K562 (cell line): ENCODE data around the gene GRIN1. TPM values are rescaled to one million over a fixed set of nuclear protein-coding genes. Genes with fewer than 3 reads are reported as not detected.

Experiments
- ARID3A ChIP-seq: IDR thresholded peaks from 2 replicates; pipeline ENCODE4 v1.6.1; 2012; ENCODE audit warnings: low read depth, low read length, improper control_type of control experiment, borderline replicate concordance
- ARID3B ChIP-seq: fragments of 250-450 bp; sonication (Bioruptor Pico); IDR thresholded peaks from 2 replicates; pipeline ENCODE4 v1.4.0; 2020; ENCODE audit warnings: borderline replicate concordance
- HDAC6 ChIP-seq: IDR thresholded peaks from 2 replicates; pipeline ENCODE4 v1.6.1; 2012; ENCODE audit warnings: low read depth, mild to moderate bottlenecking, control low read depth, inconsistent platforms, low read length, moderate library complexity
- HNRNPL ChIP-seq: fragments of 200-400 bp; formaldehyde crosslinking; IDR thresholded peaks from 2 replicates; pipeline ENCODE4 v1.6.1; 2017; ENCODE audit warnings: low read depth, mild to moderate bottlenecking, low read length
- MAZ ChIP-seq, 2 experiments: fragments of 450-650 bp in 1 of 2; sonication (generic) in 1 of 2; formaldehyde crosslinking; IDR thresholded peaks in 1 of 2; conservative IDR thresholded peaks in 1 of 2; 2 replicates each; pipeline versions ENCODE4 v1.4.0 to v1.5.0; 2020; ENCODE audit warnings: mild to moderate bottlenecking in 1 of 2, missing genetic modification reagents in 1 of 2
- TEAD4 ChIP-seq, 2 experiments: sonication (generic) in 1 of 2; formaldehyde crosslinking in 1 of 2; IDR thresholded peaks; 2 replicates each; pipeline versions ENCODE4 v1.6.1 to v1.8.0; 2012 to 2022; ENCODE audit warnings: borderline replicate concordance in 1 of 2, inconsistent platforms in 1 of 2, low read length in 1 of 2, mild to moderate bottlenecking in 1 of 2, missing genetic modification reagents in 1 of 2
- ZNF24 ChIP-seq: fragments of 450-650 bp; IDR thresholded peaks from 2 replicates; pipeline ENCODE4 v1.6.1; 2016
- polyA plus RNA-seq, 8 experiments: library from polyadenylated mRNA; depleted of rRNA in 4 of 8; stranded (reverse) in 5 of 8; unstranded in 3 of 8; fragments of >200 nt; fragmentation: Nextera tagmentation in 2 of 8; fragmentation: Illumina TruSeq in 1 of 8; extraction: Ambion mirVana in 2 of 8; extraction: Trizol in 1 of 8; gene quantifications; 2 replicates each; pipeline versions ENCODE4 v1.2.1 to v1.2.3, GENCODE V29; 2011 to 2014; ENCODE audit warnings: inconsistent platforms in 1 of 8, missing spikeins in 1 of 8
- total RNA-seq, 7 experiments: library from RNA; depleted of rRNA in 6 of 7; stranded (reverse); fragments of >200 nt in 6 of 7; fragmentation: Illumina TruSeq in 2 of 7; extraction: Trizol in 2 of 7; gene quantifications; 2 replicates each; pipeline versions ENCODE4 v1.2.1 to v1.2.3, GENCODE V29; 2011 to 2021; ENCODE audit warnings: low replicate concordance in 1 of 7

The GRIN1 gene
- total and polyA plus RNA-seq, 9 of the 15 experiments (the other 6 are each of a cell fraction or from before 2014, with no cell fraction given), result 0.03 to 0.35 (median 0.16) TPM; not detected in 6

- TF ChIP-seq ARID3A (no peak), HDAC6 (peak; percentile 87; the same call in 1 of the 2 replicates), ZNF24 (no peak), TEAD4 (IDR thresholded peaks at IDR 0.05; ENCODE audit: low read length) (no peak), TEAD4 (CRISPR knock-in tag; IDR thresholded peaks at IDR 0.05; ENCODE audit: borderline replicate concordance) (no peak), MAZ (CRISPR knock-in tag; conservative IDR thresholded peaks at IDR 0.05 in 1 of 2, IDR thresholded peaks at IDR 0.05 in 1 of 2) (no peak), ARID3B (no peak), HNRNPL (peak; percentile 46; the same call in 1 of the 2 replicates)
Measured at GRCh38 chr9:137168904-137169856, 30.2 kb downstream of the GRIN1 start (continued).
